Activated CD8-positive, alpha-beta memory T cell treated with anti-CD3 and anti-CD28 coated beads, Interleukin-2, amount 50 U/mL, for 24 hours (primary cell): ENCODE measurements around the gene SDR39U1.

Experiments
- DNase-seq: peaks from one replicate; pipeline ENCODE4 v3.0.0-alpha.2; 2020; ENCODE audit errors: extremely low read depth

SDR39U1 gene

DNA sequence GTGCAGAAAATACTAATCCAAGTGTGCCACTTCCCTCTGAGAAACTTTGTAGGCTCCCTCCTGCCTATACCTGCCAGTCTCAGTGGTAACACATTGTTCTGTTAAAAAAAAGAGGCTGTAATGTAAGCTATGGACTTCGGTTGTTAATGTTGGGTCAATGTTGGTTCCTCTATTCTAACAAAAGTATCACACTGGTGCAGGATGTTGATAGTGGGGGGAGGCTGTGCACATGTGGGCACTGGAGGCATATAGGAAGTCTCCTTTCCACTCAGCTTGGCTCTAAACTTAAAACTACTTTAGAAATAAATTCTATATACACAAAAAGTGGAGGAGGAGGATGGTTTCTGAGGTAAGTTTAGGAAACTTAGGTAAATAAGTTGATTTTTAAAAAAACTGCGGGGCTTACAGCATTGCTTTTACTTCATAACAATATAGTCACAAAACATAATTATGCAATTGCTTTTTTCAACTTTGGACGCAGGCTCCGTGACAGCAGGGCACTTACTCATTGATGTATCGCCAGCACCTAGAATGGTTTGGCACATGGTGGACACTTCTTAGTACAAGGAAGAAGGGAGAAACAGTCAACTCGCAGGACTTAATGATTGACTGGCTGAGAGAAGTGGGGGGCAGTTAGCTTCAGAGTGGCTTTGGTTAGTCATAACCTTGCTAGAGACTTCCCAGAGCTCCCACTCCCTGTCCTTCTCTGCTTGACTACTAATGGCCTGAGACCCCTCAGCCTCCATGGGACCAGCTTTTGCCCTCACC is 51.7 kb downstream of the SDR39U1 start:
- DNase-seq = no peak
